GM18870 (cell line): ENCODE results near the gene WASHC1.
"Not testable (repeated sequence)": the region's sequence is repeated elsewhere in the genome, so short reads cannot be mapped to it uniquely, and the experiment has no call there.

Experiments used
- ATAC-seq: cut with Tn5 transposase; IDR thresholded peaks from one replicate; pipeline ENCODE4 v1.9.1; 2021; ENCODE audit warnings: moderate library complexity; ENCODE audit not compliant: unreplicated experiment

Gene WASHC1

GRCh38 chr9:14129-14809, 15.0 kb downstream of the WASHC1 start:
- not testable (repeated sequence) for ATAC-seq

GRCh38 chr9:11206-11605, 18.1 kb downstream of the WASHC1 start:
- ATAC-seq, result not testable (repeated sequence)

GRCh38 chr9:10653-11053, 18.6 kb downstream of the WASHC1 start:
- not testable (repeated sequence) for ATAC-seq

GRCh38 chr9:10207-10606, 19.0 kb downstream of the WASHC1 start:
- not testable (repeated sequence) for ATAC-seq
